Esophagus muscularis mucosa (tissue), 4 donors: ENCODE measurements around the gene HS2ST1. TPM values are rescaled to one million over a fixed set of nuclear protein-coding genes. Genes with fewer than 3 reads are reported as not detected.
"Not testable (repeated sequence)": the region's sequence is repeated elsewhere in the genome, so short reads cannot be mapped to it uniquely, and the experiment has no call there.

Source experiments
- DNase-seq: peaks from one replicate; pipeline ENCODE4 v3.0.0-alpha.2; 2017; ENCODE audit errors: extremely low spot score
- H3K27ac ChIP-seq, 4 donors: fragments of 200-600 bp; sonication (generic); replicated peaks in 1 of 4; 1 replicate in 3 of 4; 2 replicates in 1 of 4; pipeline ENCODE4 v1.5.1; 2016 to 2019; ENCODE audit warnings: mild to moderate bottlenecking in 1 of 4
- H3K27me3 ChIP-seq, 4 donors: fragments of 200-600 bp; sonication (generic); one replicate each; pipeline versions ENCODE4 v1.5.1 to v1.6.0; 2016 to 2019
- H3K36me3 ChIP-seq, 4 donors: fragments of 200-600 bp; sonication (generic); one replicate each; pipeline ENCODE4 v1.5.1; 2016 to 2019
- H3K4me1 ChIP-seq, 4 donors: fragments of 200-600 bp; sonication (generic); one replicate each; pipeline ENCODE4 v1.5.1; 2016 to 2019
- H3K4me3 ChIP-seq, 4 donors: fragments of 200-600 bp; sonication (generic); 1 replicate in 2 of 4; 2 replicates in 2 of 4; pipeline ENCODE4 v1.5.1; 2016 to 2019; ENCODE audit warnings: mild to moderate bottlenecking in 4 of 4, moderate library complexity in 1 of 4
- H3K9me3 ChIP-seq, 4 donors: fragments of 200-600 bp; sonication (generic); 1 replicate in 3 of 4; 2 replicates in 1 of 4; pipeline ENCODE4 v1.5.1; 2016 to 2019
- EP300 ChIP-seq: sonication (generic); formaldehyde crosslinking; IDR thresholded peaks from one replicate; pipeline ENCODE4 v1.6.1; 2017; ENCODE audit warnings: antibody characterized with exemption
- POLR2A ChIP-seq: fragments of 450-650 bp; IDR thresholded peaks from one replicate; pipeline ENCODE4 v1.6.1; 2017; ENCODE audit warnings: antibody characterized with exemption, moderate library complexity, mild to moderate bottlenecking, low read depth
- POLR2AphosphoS5 ChIP-seq, 2 donors: sonication (generic); formaldehyde crosslinking; IDR thresholded peaks; one replicate each; pipeline ENCODE4 v1.6.1; 2017; ENCODE audit warnings: antibody characterized with exemption in 2 of 2
- WGBS: methylation state at CpG from one replicate; pipeline ENCODE4 v1.1.5; 2018; 5-methylcytosine and 5-hydroxymethylcytosine counted together
- intact Hi-C: fragments of 100-400 bp; cut with DNase I; formaldehyde crosslinking; loops from one replicate; pipeline ENCODE4 v1.15.1; 2023
- total RNA-seq, 4 donors: library from RNA; depleted of rRNA; stranded (reverse); fragments of >200 nt; gene quantifications; one replicate each; pipeline versions ENCODE4 v1.1.0 to v1.2.1, GENCODE V29; 2016
- TF ChIP-seq, protein P1 (sequence below), 3 experiments: fragments of 200-600 bp in 2 of 3; fragments of 450-650 bp in 1 of 3; sonication (generic) in 2 of 3; IDR thresholded peaks; one replicate each; pipeline ENCODE4 v1.5.1; 2017 to 2019; ENCODE audit warnings: antibody characterized with exemption in 3 of 3, mild to moderate bottlenecking in 2 of 3, moderate library complexity in 1 of 3

HS2ST1 gene
- total RNA-seq, 4 donors from 2014 or later, result 8.5 to 11.6 (median 9.4) TPM

DNA sequence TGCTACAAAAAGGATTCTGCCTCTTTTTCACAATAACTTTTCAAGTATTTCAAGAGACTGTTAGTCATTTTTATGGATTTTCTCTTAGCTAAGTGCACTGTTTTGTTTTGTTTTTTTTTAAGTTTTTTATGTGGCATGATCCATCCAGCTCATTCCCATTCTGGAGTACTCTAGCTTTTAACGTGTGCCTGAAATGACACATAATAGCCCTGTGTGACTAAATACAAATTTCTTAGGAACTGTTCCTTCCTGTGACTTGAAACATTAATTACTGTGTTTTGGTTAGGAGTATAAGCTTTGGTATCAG, 143.9 kb downstream of the HS2ST1 start:
- Histone ChIP-seq H3K36me3 (no peaks in the 10 kb centered on the region), H3K27ac (no peak overlapping the region), H3K27me3 (no peaks in the 10 kb centered on the region), H3K9me3 (peaks cover 0 to 2% (median 0%) of the 10 kb centered on the region in 4 donors), H3K4me3 (no peak overlapping the region), H3K4me1 (peaks cover 0 to 5% (median 0%) of the 10 kb centered on the region in 4 donors)
- no peak for DNase-seq
- intact Hi-C loops, result no loop called here
- 77% methylated on average over 1 of the region's 1 CpG for WGBS
- TF ChIP-seq POLR2A, result no peak

DNA sequence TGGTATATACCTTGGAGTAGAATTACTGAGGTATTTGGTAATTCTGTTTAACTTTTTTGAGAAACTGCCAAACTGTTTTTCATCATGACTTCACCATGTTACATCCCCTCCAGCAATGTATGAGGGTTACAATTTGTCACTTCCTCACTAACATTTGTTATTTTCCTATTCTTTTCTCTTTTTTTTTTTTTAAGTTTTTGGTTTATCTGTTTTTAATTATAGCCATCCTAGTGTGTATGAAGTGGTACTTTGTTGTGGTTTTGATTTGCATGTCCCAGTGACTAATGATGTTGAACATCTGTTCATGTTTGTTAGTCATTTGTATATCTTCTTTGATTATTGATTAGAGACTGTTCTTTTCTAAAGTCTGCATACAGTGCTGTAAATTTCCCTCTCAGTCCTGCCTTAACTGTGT, 147.3 kb downstream of the HS2ST1 start:
- intact Hi-C loops, result no loop called here

DNA sequence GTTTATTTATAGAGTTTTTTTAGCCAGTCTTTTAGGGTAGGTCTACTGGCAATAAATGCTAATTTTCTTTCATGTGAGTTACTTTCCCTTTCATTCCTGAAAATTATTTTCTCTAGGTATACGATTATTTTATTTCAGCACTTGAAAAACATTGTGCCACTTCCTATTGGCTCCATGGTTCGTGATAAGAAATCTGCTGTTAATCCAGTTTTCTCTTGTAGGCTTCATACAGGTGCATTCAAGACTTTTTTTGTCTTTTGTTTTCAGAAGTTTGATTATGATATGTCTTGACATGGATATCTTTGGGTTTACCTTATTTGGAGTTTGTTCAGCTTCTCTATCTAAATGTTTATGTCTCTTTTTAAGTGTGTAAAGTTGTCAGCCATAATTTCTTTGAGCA, 148.3 kb downstream of the HS2ST1 start:
- TF ChIP-seq, protein P1, sequence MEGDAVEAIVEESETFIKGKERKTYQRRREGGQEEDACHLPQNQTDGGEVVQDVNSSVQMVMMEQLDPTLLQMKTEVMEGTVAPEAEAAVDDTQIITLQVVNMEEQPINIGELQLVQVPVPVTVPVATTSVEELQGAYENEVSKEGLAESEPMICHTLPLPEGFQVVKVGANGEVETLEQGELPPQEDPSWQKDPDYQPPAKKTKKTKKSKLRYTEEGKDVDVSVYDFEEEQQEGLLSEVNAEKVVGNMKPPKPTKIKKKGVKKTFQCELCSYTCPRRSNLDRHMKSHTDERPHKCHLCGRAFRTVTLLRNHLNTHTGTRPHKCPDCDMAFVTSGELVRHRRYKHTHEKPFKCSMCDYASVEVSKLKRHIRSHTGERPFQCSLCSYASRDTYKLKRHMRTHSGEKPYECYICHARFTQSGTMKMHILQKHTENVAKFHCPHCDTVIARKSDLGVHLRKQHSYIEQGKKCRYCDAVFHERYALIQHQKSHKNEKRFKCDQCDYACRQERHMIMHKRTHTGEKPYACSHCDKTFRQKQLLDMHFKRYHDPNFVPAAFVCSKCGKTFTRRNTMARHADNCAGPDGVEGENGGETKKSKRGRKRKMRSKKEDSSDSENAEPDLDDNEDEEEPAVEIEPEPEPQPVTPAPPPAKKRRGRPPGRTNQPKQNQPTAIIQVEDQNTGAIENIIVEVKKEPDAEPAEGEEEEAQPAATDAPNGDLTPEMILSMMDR (IDR thresholded peaks at IDR 0.05), result no peak
- TF ChIP-seq POLR2A (no peak), EP300 (no peak), POLR2AphosphoS5 (IDR thresholded peaks at IDR 0.05) (no peak)
- 97% methylated on average over 2 of the region's 2 CpGs for WGBS

More for the DNA sequence above, 147.3 kb downstream of the HS2ST1 start:
- TF ChIP-seq EP300 (no peak), POLR2AphosphoS5 (IDR thresholded peaks at IDR 0.05) (no peak), POLR2A (no peak)
- TF ChIP-seq, protein P1 (IDR thresholded peaks at IDR 0.05), result no peak
- Histone ChIP-seq H3K27me3 (no peaks in the 10 kb centered on the region), H3K27ac (no peak overlapping the region), H3K9me3 (peaks cover 0 to 4% (median 0%) of the 10 kb centered on the region in 4 donors), H3K4me1 (peaks cover 0 to 5% (median 0%) of the 10 kb centered on the region in 4 donors), H3K36me3 (no peaks in the 10 kb centered on the region), H3K4me3 (no peak overlapping the region)
- no peak for DNase-seq

DNA sequence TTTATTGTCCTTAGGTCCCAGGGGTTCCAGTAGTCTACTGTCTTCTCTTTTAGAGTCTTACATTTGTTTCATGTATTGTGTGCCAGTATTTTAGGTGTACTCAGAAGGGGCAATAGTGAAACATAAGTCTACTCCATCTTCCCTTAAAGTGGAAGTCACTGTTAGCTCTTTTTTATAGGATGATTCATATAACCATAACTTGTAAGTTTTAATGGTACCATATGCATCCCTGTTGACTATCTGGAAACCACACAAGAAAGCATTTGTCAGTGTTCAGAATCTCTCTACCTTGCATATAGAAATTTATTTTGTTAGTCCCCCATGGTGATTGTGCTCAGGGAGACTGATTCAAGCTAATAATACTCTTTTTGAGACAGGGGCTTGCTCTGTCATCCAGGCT, 149.9 kb downstream of the HS2ST1 start:
- peaks cover 0 to 4% (median 0%) of the 10 kb centered on the region in 4 donors for H3K9me3 ChIP-seq
- H3K27ac ChIP-seq, result no peak overlapping the region
- TF ChIP-seq POLR2AphosphoS5 (IDR thresholded peaks at IDR 0.05), result no peak
- TF ChIP-seq, protein P1 (IDR thresholded peaks at IDR 0.05), result no peak
- TF ChIP-seq POLR2A, result no peak
- intact Hi-C loops, result no loop called here
- H3K4me1 ChIP-seq, result no peaks in the 10 kb centered on the region
- no peak for DNase-seq
- H3K27me3 ChIP-seq, result no peaks in the 10 kb centered on the region
- no peak overlapping the region for H3K4me3 ChIP-seq
- no peaks in the 10 kb centered on the region for H3K36me3 ChIP-seq

More for the DNA sequence above, 148.3 kb downstream of the HS2ST1 start:
- no peaks in the 10 kb centered on the region for H3K27me3 ChIP-seq
- H3K9me3 ChIP-seq, result peaks cover 0 to 4% (median 0%) of the 10 kb centered on the region in 4 donors
- H3K27ac ChIP-seq, result no peak overlapping the region
- no peaks in the 10 kb centered on the region for H3K36me3 ChIP-seq
- peaks cover 0 to 5% (median 0%) of the 10 kb centered on the region in 4 donors for H3K4me1 ChIP-seq
- H3K4me3 ChIP-seq, result no peak overlapping the region
- DNase-seq, result no peak
- intact Hi-C loops, result no loop called here

DNA sequence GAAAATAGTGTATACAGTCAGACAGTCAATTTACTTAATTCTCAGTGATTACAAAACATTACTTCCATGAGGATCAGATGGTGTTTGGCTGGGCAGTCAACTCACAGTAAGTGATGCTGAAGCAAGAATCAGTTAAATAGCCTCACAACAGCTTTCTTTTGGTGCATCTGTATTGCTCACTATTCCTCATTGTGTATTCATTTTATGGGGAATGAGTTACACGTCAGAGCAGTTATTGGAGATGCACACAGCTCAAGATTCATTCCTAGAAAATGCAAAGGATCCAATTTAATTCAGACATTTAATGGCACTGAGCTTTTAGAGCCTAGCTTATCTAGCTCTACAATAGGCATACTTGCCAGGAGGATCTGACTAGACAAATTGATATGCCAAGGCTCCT, 150.6 kb downstream of the HS2ST1 start:
- Histone ChIP-seq H3K27me3 (no peaks in the 10 kb centered on the region), H3K4me3 (no peak overlapping the region), H3K4me1 (no peaks in the 10 kb centered on the region), H3K27ac (no peak overlapping the region), H3K36me3 (no peaks in the 10 kb centered on the region), H3K9me3 (peaks cover 0 to 4% (median 0%) of the 10 kb centered on the region in 4 donors)
- TF ChIP-seq, protein P1 (IDR thresholded peaks at IDR 0.05), result no peak
- TF ChIP-seq POLR2A (no peak), POLR2AphosphoS5 (IDR thresholded peaks at IDR 0.05) (no peak), EP300 (no peak)
- DNase-seq, result no peak
- 92% methylated on average over 1 of the region's 1 CpG for WGBS
- intact Hi-C loops, result no loop called here

DNA sequence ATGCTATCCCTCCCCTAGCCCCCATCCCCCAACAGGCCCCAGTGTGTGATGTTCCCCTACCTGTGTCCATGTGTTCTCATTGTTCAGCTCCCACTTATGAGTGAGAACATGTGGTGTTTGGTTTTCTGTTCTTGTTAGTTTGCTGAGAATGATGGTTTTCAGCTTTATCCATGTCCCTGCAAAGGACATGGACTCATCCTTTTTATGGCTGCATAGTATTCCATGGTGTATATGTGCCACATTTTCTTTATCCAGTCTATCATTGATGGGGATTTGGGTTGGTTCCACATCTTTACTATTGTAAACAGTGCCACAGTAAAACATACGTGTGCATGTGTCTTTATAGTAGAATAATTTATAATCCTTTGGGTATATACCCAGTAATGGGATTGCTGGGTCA, 152.3 kb downstream of the HS2ST1 start:
- DNase-seq, H3K4me1 ChIP-seq, H3K9me3 ChIP-seq, intact Hi-C loops, H3K36me3 ChIP-seq, H3K27ac ChIP-seq, H3K27me3 ChIP-seq, H3K4me3 ChIP-seq: not testable (repeated sequence)
- 100% methylated on average over 1 of the region's 1 CpG for WGBS
